Measurements from ENCODE around the gene SCAF4.
"Not testable (repeated sequence)": the region's sequence is repeated elsewhere in the genome, so short reads cannot be mapped to it uniquely, and the experiment has no call there.

The SCAF4 gene

DNA sequence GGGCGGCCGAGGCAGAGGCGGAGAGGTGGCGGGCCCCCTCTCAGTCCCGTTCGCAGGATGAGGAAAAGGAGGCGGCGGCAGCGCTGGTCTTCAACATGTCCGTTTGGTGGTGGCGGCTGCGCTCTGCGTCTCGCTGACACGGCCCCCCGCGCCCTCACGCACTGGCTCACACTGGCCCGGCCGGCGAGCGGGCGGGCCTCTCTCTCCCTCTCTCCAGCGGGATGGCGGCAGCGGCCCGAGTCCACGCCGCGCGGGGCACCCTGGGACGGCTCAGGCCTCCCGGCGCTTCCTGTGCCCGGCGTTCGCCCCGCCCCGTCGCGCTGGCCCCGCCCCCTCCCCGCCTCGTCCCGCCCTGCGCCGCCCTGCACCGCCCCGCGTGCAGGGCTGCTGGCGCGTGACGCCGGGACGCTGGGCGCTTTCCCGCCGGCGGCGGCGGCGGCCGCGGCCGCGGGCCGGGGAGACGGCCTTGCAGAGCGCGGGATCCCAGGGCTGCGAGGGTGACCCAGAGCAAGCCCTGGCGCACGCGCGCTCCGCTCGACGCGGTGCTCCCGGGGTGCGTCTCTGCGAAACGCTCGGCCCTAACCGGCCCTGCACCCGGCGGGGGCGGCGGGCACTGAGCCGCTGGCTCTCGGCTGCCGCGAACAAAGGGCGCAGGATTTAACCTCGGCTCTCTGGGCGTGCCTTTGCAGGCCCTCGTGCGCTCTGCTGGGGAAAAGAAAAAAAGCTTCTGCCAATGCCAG, at the start of gene SCAF4:
TSS of gene SCAF4 (minus strand) at position 262 of the 740 bp plus-strand sequence. CDS start 426 bp downstream, outside the sequence.
- DNase-seq: peak; percentile 75

GRCh38 chr21:31780944-31781343, 49.0 kb upstream of the SCAF4 start:
- DNase-seq: no peak

GRCh38 chr21:31778546-31778945, 46.6 kb upstream of the SCAF4 start:
- no peak for DNase-seq

GRCh38 chr21:31777857-31778256, 45.9 kb upstream of the SCAF4 start:
- no peak for DNase-seq

GRCh38 chr21:31774031-31774430, 42.1 kb upstream of the SCAF4 start:
- no peak for DNase-seq

DNA sequence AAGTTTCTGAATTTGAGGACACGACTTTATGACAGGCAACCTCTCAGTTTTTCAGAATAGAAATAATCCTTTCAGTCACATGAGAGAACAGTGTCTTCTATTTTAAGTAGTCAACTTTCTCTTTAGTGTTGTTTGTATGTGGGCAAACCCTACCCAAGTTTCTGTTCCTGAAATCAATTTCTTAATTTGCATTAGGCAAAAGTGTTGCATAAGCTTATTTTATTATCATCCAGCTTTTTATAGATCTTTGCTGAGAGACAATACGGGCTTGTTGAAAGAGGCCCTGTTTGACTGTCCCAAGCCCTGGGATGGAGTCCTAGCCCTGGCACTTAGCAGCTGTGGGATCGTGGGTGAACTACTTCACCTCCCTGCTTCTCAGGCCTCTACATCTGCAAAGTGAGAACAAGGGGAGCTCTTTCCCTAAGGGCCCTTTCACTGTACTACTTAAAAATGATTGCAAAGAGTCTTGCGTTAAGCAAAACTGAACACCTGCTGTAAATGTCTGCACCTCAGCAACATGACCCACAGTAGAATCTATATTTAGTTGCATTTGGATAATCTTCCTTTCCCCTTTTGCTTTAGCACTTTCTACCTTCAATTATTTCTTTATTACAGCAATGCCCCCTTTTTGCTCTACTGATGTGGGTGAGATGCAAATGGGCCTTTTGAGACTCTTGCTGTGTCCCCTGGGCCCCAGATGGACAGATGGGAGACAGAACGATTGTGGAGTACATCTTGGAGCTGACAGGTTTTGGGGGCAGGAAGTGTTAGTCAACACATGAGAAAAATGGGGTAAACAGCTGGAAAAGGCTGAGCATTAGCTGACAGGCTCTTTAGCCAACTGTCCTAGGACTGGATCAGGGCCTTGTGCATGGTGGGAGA, 41.0 kb upstream of the SCAF4 start:
- DNase-seq: no peak

DNA sequence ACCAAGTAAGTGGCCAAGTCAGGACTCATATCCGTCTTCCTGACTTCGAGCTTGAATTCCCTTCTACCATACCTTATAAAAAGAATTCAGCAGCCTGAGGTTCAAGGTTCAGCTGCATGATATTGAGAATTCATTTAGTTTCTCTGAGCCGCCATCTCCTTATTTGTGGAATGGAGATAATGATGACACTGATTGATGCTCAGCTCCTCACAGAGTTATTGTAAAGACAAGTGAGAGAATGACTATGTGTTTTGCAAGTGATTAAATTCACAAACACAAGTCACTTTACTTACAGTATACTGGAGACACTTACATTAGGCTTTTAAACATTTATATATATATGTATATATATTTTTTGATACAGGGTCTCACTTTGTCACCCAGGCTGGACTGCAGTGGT, 39.8 kb upstream of the SCAF4 start:
- no peak for DNase-seq

- no peak for DNase-seq
Measured at GRCh38 chr21:31768710-31769109, 36.8 kb upstream of the SCAF4 start.

- peak; percentile 15 for DNase-seq
Measured at GRCh38 chr21:31766899-31767298, 35.0 kb upstream of the SCAF4 start.

DNA sequence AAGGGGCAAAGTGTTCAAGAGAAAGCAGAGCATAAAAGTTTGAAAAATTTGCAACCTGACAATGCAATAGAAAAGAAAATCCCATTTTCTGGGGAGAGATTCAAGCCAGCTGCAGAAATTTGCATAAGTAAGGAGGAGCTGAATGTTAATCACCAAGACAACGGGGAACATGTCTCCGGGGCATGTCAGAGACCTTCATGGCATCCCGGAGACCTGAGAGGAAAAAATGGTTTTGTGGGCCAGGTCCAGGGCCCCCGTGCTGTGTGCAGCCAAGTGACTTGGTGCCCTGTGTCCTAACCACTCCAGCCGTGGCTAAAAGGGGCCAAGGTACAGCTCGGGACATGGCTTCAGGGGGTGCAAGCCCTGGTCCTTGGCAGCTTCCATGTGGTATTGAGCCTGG, 33.9 kb upstream of the SCAF4 start:
- DNase-seq: not testable (repeated sequence)

GRCh38 chr21:31760931-31761330, 29.0 kb upstream of the SCAF4 start:
- DNase-seq: no peak

DNA sequence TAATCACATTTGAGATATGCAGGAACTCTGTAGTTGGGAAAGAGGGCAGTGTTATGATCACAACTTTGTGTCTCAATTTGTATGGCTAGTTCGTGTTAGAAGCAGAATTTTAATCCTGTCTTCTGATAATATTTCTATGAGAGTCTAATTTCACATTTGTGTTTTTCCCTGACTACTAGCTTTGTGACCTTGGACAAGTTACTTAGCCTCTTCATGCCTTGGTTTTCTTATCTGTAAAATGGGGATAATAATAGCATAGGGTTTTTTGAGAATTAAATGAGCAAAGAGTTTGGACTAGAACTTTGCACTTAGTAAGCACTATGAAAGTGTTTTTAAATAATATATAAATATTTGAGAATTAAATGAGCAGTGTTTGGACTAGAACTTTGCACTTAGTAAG, 24.9 kb upstream of the SCAF4 start:
- DNase-seq: no peak

GRCh38 chr21:31755027-31755426, 23.1 kb upstream of the SCAF4 start:
- no peak for DNase-seq

GRCh38 chr21:31754708-31754960, 22.7 kb upstream of the SCAF4 start:
- DNase-seq: no peak

- DNase-seq: no peak
Measured at GRCh38 chr21:31753949-31754707, 22.2 kb upstream of the SCAF4 start.

DNA sequence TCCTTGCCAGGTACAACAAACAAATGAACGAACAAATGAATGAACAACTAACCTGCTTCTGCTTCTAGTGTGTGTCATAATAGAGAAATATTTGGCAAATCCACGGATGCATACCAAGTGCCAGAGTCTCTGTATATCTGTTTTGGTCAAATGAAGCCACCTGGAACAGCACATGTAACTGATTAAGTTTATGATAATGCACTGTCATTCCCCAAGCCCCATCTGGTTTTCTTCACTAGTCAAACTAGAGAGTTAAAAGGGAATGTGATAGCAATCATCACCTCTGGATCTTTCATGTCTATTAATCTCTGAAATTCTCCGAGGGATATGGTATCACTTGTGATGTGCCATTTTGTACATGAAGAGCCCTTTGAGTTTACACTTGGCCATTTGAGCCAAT, 21.0 kb upstream of the SCAF4 start:
- no peak for DNase-seq

GRCh38 chr21:31752352-31752751, 20.4 kb upstream of the SCAF4 start:
- DNase-seq: no peak

DNA sequence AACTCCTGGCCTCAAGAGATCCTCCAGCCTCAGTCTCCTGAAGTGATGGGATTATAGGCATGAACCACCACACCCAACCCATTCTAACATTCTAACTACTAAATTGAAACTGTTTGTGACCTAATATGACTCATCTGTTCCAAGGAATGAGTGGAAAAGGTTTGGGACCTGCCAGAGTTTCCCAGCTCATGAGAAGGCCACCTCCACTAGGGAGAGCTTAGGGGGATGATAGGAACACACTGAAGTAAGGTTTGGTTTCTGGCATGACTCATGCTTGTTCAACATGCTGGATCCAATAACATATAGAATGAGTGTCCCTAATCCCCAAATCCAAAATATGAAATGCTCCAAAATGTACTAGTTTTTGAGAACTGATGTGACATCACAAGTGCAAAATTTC, 18.9 kb upstream of the SCAF4 start:
- DNase-seq: no peak

- peak; percentile 27 for DNase-seq
Measured at GRCh38 chr21:31744182-31744800, 12.4 kb upstream of the SCAF4 start.

DNA sequence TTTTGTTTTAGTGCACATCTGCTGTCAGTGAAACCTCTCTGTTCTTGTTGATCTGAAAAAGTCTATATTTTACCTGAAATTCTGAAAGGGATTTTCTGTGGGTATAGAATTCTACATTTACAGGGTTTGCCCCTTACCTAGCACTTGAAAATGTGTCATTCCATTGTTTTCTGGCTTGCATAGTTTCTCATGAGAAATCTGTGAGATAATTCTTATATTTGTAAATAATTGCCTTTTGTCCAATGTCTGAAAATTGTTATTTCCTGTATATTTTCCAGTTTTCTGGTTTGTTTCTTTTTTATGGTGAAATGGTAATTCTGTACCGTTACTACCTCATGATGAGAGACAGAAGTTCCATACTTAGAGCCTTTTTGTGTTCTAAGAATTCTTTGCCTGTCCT, 11.8 kb upstream of the SCAF4 start:
- DNase-seq: no peak

DNA sequence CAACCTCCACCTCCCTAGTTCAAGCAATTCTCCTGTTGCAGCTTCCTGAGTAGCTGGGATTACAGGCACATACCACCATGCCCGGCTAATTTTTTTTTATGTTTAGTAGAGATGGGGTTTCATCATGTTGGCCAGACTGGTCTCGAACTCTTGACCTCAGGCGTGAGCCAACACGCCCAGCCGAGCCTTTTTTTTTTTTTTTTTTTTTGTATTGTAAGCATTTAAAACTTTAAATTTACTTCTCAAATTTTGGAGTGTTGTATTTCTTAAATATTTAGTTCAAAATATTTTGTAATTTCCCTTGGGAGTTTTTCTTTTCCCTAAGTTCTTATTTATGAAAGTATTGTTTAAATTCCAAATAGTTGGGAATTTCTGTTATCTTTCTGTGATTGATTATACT, 9.2 kb upstream of the SCAF4 start:
- DNase-seq: no peak

DNA sequence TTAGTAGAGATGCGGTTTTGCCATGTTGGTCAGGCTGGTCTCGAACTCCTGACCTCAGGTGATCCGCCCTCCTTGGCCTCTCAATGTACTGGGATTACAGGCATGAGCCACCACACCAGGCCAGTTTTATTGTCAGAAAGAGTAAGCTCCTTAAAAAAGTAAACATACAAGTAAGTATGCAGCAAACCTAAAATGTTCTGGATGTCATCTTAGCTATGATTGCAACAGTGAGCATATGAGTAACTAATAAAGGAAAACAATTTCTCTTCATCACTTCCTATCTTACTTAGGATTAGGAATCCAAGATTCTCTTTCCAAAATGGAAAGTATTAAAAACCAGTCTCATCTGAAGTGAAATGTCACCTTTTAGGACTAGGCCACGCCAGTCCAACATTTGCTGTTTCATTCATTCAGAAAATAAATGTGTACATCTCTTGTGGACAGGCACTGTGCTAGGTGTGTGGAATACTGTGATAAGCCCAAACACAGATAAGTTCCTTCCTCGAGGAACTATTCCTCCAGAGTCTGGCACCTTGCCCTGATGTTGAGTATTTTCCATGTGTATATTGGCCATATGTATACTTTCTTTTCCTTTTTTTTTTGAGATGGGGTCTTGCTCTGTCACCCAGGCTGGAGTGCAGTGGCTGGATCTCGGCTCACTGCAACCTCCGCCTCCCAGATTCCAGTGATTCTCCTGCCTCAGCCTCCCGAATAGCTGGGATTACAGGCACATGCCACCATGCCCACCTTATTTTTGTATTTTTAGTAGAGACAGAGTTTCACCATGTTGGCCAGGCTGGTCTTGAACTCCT, 5.9 kb upstream of the SCAF4 start:
- DNase-seq: not testable (repeated sequence)
